ENCODE data around the gene BANF1. TPM values are rescaled to one million over a fixed set of nuclear protein-coding genes. Genes with fewer than 3 reads are reported as not detected.

Gene BANF1
- polyA plus RNA-seq, 2 donors, result 142 to 246 TPM

- Histone ChIP-seq H3K9me3 (ENCODE audit: control insufficient read depth in 2 of 2, insufficient read depth in 1 of 2, low read depth in 1 of 2, low read length in 1 of 2) (no peaks in the 10 kb centered on the region), H3K36me3 (ENCODE audit: control insufficient read depth in 2 of 2, insufficient read depth in 2 of 2, low read length in 1 of 2) (no peaks in the 10 kb centered on the region), H3K27me3 (ENCODE audit: control insufficient read depth in 1 of 2, insufficient read depth in 2 of 2, low read length in 2 of 2) (no peaks in the 10 kb centered on the region), H3K4me1 (ENCODE audit: control insufficient read depth in 2 of 2, insufficient read depth in 2 of 2, low read length in 1 of 2) (peaks cover 0 to 9% of the 10 kb centered on the region in 2 donors), H3K4me3 (ENCODE audit: low read depth in 1 of 2, low read length in 2 of 2) (no peak overlapping the region), H3K27ac (ENCODE audit: low read depth in 2 of 2, low read length in 1 of 2) (no peak overlapping the region)
- WGBS, 2 donors, result 76 to 79% methylated on average over 11 of the region's 11 CpGs
Measured at GRCh38 chr11:66047541-66048365, 45.5 kb downstream of the BANF1 start.

- 15 to 17% methylated on average over 31 to 39 of the region's 39 CpGs for WGBS, 2 donors
- Histone ChIP-seq H3K4me3 (ENCODE audit: low read depth in 1 of 2, low read length in 2 of 2) (no peak within 1 kb of the TSS), H3K27ac (ENCODE audit: low read depth in 2 of 2, low read length in 1 of 2) (no peak within 1 kb of the TSS)
Measured at GRCh38 chr11:66048547-66049323, 46.4 kb downstream of the BANF1 start, which contains the start of gene GAL3ST3. Gene GAL3ST3 (minus strand): TSS chr11:66049161. CDS start chr11:66045415, 3,746 bp downstream.

GRCh38 chr11:66050581-66051231, 48.4 kb downstream of the BANF1 start:
- Histone ChIP-seq H3K9me3 (ENCODE audit: control insufficient read depth in 2 of 2, insufficient read depth in 1 of 2, low read depth in 1 of 2, low read length in 1 of 2) (no peaks in the 10 kb centered on the region), H3K27me3 (ENCODE audit: control insufficient read depth in 1 of 2, insufficient read depth in 2 of 2, low read length in 2 of 2) (no peaks in the 10 kb centered on the region), H3K4me1 (ENCODE audit: control insufficient read depth in 2 of 2, insufficient read depth in 2 of 2, low read length in 1 of 2) (peaks cover 4 to 6% of the 10 kb centered on the region in 2 donors), H3K27ac (ENCODE audit: low read depth in 2 of 2, low read length in 1 of 2) (no peak overlapping the region), H3K36me3 (ENCODE audit: control insufficient read depth in 2 of 2, insufficient read depth in 2 of 2, low read length in 1 of 2) (peaks cover 3 to 5% of the 10 kb centered on the region in 2 donors), H3K4me3 (ENCODE audit: low read depth in 1 of 2, low read length in 2 of 2) (no peak overlapping the region)
- WGBS, 2 donors, result 81 to 88% methylated on average over 5 of the region's 5 CpGs

More at GRCh38 chr11:66048547-66049323, 46.4 kb downstream of the BANF1 start, which contains the start of gene GAL3ST3:
- Histone ChIP-seq H3K27me3 (ENCODE audit: control insufficient read depth in 1 of 2, insufficient read depth in 2 of 2, low read length in 2 of 2) (no peaks in the 10 kb centered on the region), H3K9me3 (ENCODE audit: control insufficient read depth in 2 of 2, insufficient read depth in 1 of 2, low read depth in 1 of 2, low read length in 1 of 2) (no peaks in the 10 kb centered on the region), H3K36me3 (ENCODE audit: control insufficient read depth in 2 of 2, insufficient read depth in 2 of 2, low read length in 1 of 2) (no peaks in the 10 kb centered on the region), H3K4me1 (ENCODE audit: control insufficient read depth in 2 of 2, insufficient read depth in 2 of 2, low read length in 1 of 2) (peaks cover 4 to 9% of the 10 kb centered on the region in 2 donors)

- peaks cover 3 to 5% of the 10 kb centered on the region in 2 donors for H3K36me3 ChIP-seq (ENCODE audit: control insufficient read depth in 2 of 2, insufficient read depth in 2 of 2, low read length in 1 of 2)
- WGBS, 2 donors, result 20 to 24% methylated on average over 12 of the region's 12 CpGs
- H3K27ac ChIP-seq (ENCODE audit: low read depth in 2 of 2, low read length in 1 of 2), result peak overlapping the region; percentile 75 to 85
- H3K9me3 ChIP-seq (ENCODE audit: control insufficient read depth in 2 of 2, insufficient read depth in 1 of 2, low read depth in 1 of 2, low read length in 1 of 2), result no peaks in the 10 kb centered on the region
- H3K4me3 ChIP-seq (ENCODE audit: low read depth in 1 of 2, low read length in 2 of 2), result peak overlapping the region; percentile 93 to 97
- no peaks in the 10 kb centered on the region for H3K27me3 ChIP-seq (ENCODE audit: control insufficient read depth in 1 of 2, insufficient read depth in 2 of 2, low read length in 2 of 2)
- H3K4me1 ChIP-seq (ENCODE audit: control insufficient read depth in 2 of 2, insufficient read depth in 2 of 2, low read length in 1 of 2), result peaks cover 4 to 6% of the 10 kb centered on the region in 2 donors
Measured at GRCh38 chr11:66051371-66051765, 49.1 kb downstream of the BANF1 start.

- Histone ChIP-seq H3K36me3 (ENCODE audit: control insufficient read depth in 2 of 2, insufficient read depth in 2 of 2, low read length in 1 of 2) (peaks cover 3 to 11% of the 10 kb centered on the region in 2 donors), H3K4me1 (ENCODE audit: control insufficient read depth in 2 of 2, insufficient read depth in 2 of 2, low read length in 1 of 2) (peaks cover 4 to 6% of the 10 kb centered on the region in 2 donors), H3K4me3 (ENCODE audit: low read depth in 1 of 2, low read length in 2 of 2) (peak within 1 kb of the TSS; percentile 93 to 97), H3K27me3 (ENCODE audit: control insufficient read depth in 1 of 2, insufficient read depth in 2 of 2, low read length in 2 of 2) (no peaks in the 10 kb centered on the region), H3K27ac (ENCODE audit: low read depth in 2 of 2, low read length in 1 of 2) (peak within 1 kb of the TSS; percentile 83 to 86), H3K9me3 (ENCODE audit: control insufficient read depth in 2 of 2, insufficient read depth in 1 of 2, low read depth in 1 of 2, low read length in 1 of 2) (no peaks in the 10 kb centered on the region)
- 0 to 1% methylated on average over 80 to 84 of the region's 84 CpGs for WGBS, 2 donors
Measured at GRCh38 chr11:66051766-66052663, 49.7 kb downstream of the BANF1 start, which contains the start of gene SF3B2. Gene SF3B2 (plus strand): TSS chr11:66052364. CDS start chr11:66052385, 21 bp downstream.

- Histone ChIP-seq H3K27me3 (ENCODE audit: control insufficient read depth in 1 of 2, insufficient read depth in 2 of 2, low read length in 2 of 2) (no peaks in the 10 kb centered on the region), H3K4me1 (ENCODE audit: control insufficient read depth in 2 of 2, insufficient read depth in 2 of 2, low read length in 1 of 2) (peaks cover 4 to 6% of the 10 kb centered on the region in 2 donors), H3K9me3 (ENCODE audit: control insufficient read depth in 2 of 2, insufficient read depth in 1 of 2, low read depth in 1 of 2, low read length in 1 of 2) (no peaks in the 10 kb centered on the region), H3K27ac (ENCODE audit: low read depth in 2 of 2, low read length in 1 of 2) (peak overlapping the region; percentile 83 to 86), H3K4me3 (ENCODE audit: low read depth in 1 of 2, low read length in 2 of 2) (peak overlapping the region; percentile 93 to 97), H3K36me3 (ENCODE audit: control insufficient read depth in 2 of 2, insufficient read depth in 2 of 2, low read length in 1 of 2) (peaks cover 3 to 15% of the 10 kb centered on the region in 2 donors)
- 1 to 2% methylated on average over 17 of the region's 17 CpGs for whole genome bisulfite sequencing, 2 donors
Measured at GRCh38 chr11:66052664-66052982, 50.3 kb downstream of the BANF1 start.

Other genes with a start within 250 kb of the BANF1 start
- gene AP5B1, start 221.5 kb upstream of the BANF1 start, polyA plus RNA-seq, result 10 to 100 TPM; 10.1 to 10.9 TPM
- gene OVOL1, start 215.4 kb upstream of the BANF1 start, polyA plus RNA-seq, result 10 to 100 TPM; 38.2 to 49.9 TPM
- gene SNX32, start 168.5 kb upstream of the BANF1 start, polyA plus RNA-seq, result under 1 TPM; 0.15 to 0.47 TPM
- 100 to 1,000 TPM; 361 to 694 TPM for gene CFL1, start 144.3 kb upstream of the BANF1 start, polyA plus RNA-seq
- gene MUS81, start 142.1 kb upstream of the BANF1 start, polyA plus RNA-seq, result 10 to 100 TPM; 32.1 to 48.0 TPM
- gene EFEMP2, start 129.7 kb upstream of the BANF1 start, polyA plus RNA-seq, result 10 to 100 TPM in 1 of 2 donors, 1 to 10 TPM in 1; 9.2 to 13.1 TPM
- 1 to 10 TPM; 1.3 to 1.7 TPM for gene CTSW, start 122.7 kb upstream of the BANF1 start, polyA plus RNA-seq
- gene FIBP, start 114.0 kb upstream of the BANF1 start, polyA plus RNA-seq, result 10 to 100 TPM; 20.7 to 38.1 TPM
- 10 to 100 TPM; 13.5 to 22.7 TPM for gene CCDC85B, start 111.8 kb upstream of the BANF1 start, polyA plus RNA-seq
- gene FOSL1, start 102.1 kb upstream of the BANF1 start, polyA plus RNA-seq, result 10 to 100 TPM; 26.7 to 39.6 TPM
- 10 to 100 TPM; 21.8 to 27.6 TPM for gene C11orf68, start 83.4 kb upstream of the BANF1 start, polyA plus RNA-seq
- gene DRAP1, start 83.1 kb upstream of the BANF1 start, polyA plus RNA-seq, result 100 to 1,000 TPM in 1 of 2 donors, 10 to 100 TPM in 1; 89.6 to 103 TPM
- not detected for gene TSGA10IP, start 57.0 kb upstream of the BANF1 start, polyA plus RNA-seq
- gene SART1, start 40.8 kb upstream of the BANF1 start, polyA plus RNA-seq, result 10 to 100 TPM; 33.9 to 77.1 TPM
- gene EIF1AD, start 346 bp upstream of the BANF1 start, polyA plus RNA-seq, result 10 to 100 TPM; 13.6 to 17.8 TPM
- gene CST6, start 9.5 kb downstream of the BANF1 start, polyA plus RNA-seq, result 10 to 100 TPM; 36.1 to 66.5 TPM
- under 1 TPM; 0.05 to 0.06 TPM for gene CATSPER1, start 24.0 kb downstream of the BANF1 start, polyA plus RNA-seq
- under 1 TPM in 1 of 2 donors, not detected in 1; 0.01 TPM for gene GAL3ST3, start 46.7 kb downstream of the BANF1 start, polyA plus RNA-seq
- 10 to 100 TPM; 61.9 to 80.2 TPM for gene SF3B2, start 49.9 kb downstream of the BANF1 start, polyA plus RNA-seq
- gene PACS1, start 67.8 kb downstream of the BANF1 start, polyA plus RNA-seq, result 10 to 100 TPM; 16.0 to 24.8 TPM